H9 (cell line): ENCODE data around the gene NANOS2. TPM values are rescaled to one million over a fixed set of nuclear protein-coding genes. Genes with fewer than 3 reads are reported as not detected.
A peak's percentile ranks its signal among the peaks of the same experiment; 100 is the strongest.

Experiments used
- DNase-seq: peaks from one replicate; pipeline ENCODE4 v3.0.0-alpha.2; 2017
- H2AFZ ChIP-seq: one replicate; pipeline ENCODE4 v1.6.1; 2013; ENCODE audit warnings: mild to moderate bottlenecking, low read length, control low read depth, moderate library complexity
- H2AK5ac ChIP-seq: 2 replicates; pipeline ENCODE4 v1.6.1; 2013; ENCODE audit warnings: low read length, control low read depth, mixed read lengths; ENCODE audit not compliant: insufficient read length
- H2BK120ac ChIP-seq: one replicate; pipeline ENCODE4 v1.6.1; 2013; ENCODE audit warnings: low read depth, mild to moderate bottlenecking, low read length, control low read depth, inconsistent platforms; ENCODE audit not compliant: poor library complexity, severe bottlenecking
- H2BK12ac ChIP-seq: 2 replicates; pipeline ENCODE4 v1.6.1; 2013; ENCODE audit warnings: low read length, control low read depth, mixed read lengths, low read depth; ENCODE audit not compliant: insufficient read length
- H2BK15ac ChIP-seq: 2 replicates; pipeline ENCODE4 v1.6.1; 2013; ENCODE audit warnings: low read depth, low read length, control low read depth
- H2BK20ac ChIP-seq: one replicate; pipeline ENCODE4 v1.6.1; 2013; ENCODE audit warnings: low read depth, mild to moderate bottlenecking, low read length, control low read depth, inconsistent platforms; ENCODE audit not compliant: poor library complexity, severe bottlenecking
- H2BK5ac ChIP-seq: 2 replicates; pipeline ENCODE4 v1.6.1; 2013; ENCODE audit warnings: low read length, control low read depth, mixed read lengths; ENCODE audit not compliant: insufficient read length
- H3K14ac ChIP-seq: 2 replicates; pipeline ENCODE4 v1.6.1; 2013; ENCODE audit warnings: low read length, control low read depth; ENCODE audit not compliant: insufficient read depth
- H3K18ac ChIP-seq: 2 replicates; pipeline ENCODE4 v1.6.1; 2013; ENCODE audit warnings: low read depth, mild to moderate bottlenecking, mixed read lengths, low read length, control low read depth; ENCODE audit not compliant: insufficient read length
- H3K23ac ChIP-seq: 2 replicates; pipeline ENCODE4 v1.6.1; 2013; ENCODE audit warnings: low read length, control low read depth, mixed read lengths, low read depth; ENCODE audit not compliant: insufficient read length
- H3K23me2 ChIP-seq: 2 replicates; pipeline ENCODE4 v1.6.1; 2013; ENCODE audit warnings: low read depth, mild to moderate bottlenecking, mixed read lengths, low read length, control low read depth; ENCODE audit not compliant: insufficient read length, poor library complexity, severe bottlenecking
- H3K27ac ChIP-seq: 2 replicates; pipeline ENCODE4 v1.5.1; 2013; ENCODE audit warnings: low read length, control low read depth, mixed read lengths, low read depth; ENCODE audit not compliant: insufficient read length
- H3K27me3 ChIP-seq: 2 replicates; pipeline ENCODE4 v1.6.1; 2013; ENCODE audit warnings: low read length, control low read depth, inconsistent platforms; ENCODE audit not compliant: insufficient read depth
- H3K4ac ChIP-seq: 2 replicates; pipeline ENCODE4 v1.6.1; 2013; ENCODE audit warnings: low read depth, mild to moderate bottlenecking, control low read depth, inconsistent platforms, low read length, moderate library complexity
- H3K4me1 ChIP-seq: 2 replicates; pipeline ENCODE4 v1.6.1; 2013; ENCODE audit warnings: low read length, control low read depth, inconsistent platforms; ENCODE audit not compliant: insufficient read depth
- H3K4me2 ChIP-seq: 2 replicates; pipeline ENCODE4 v1.6.1; 2013; ENCODE audit warnings: low read length, control low read depth, mixed read lengths; ENCODE audit not compliant: insufficient read length, insufficient read depth
- H3K56ac ChIP-seq: 2 replicates; pipeline ENCODE4 v1.6.1; 2013; ENCODE audit warnings: low read depth, mild to moderate bottlenecking, mixed read lengths, low read length, control low read depth; ENCODE audit not compliant: insufficient read length
- H3K79me1 ChIP-seq: 2 replicates; pipeline ENCODE4 v1.6.1; 2013; ENCODE audit warnings: low read depth, mild to moderate bottlenecking, moderate library complexity, low read length, control low read depth, inconsistent platforms; ENCODE audit not compliant: insufficient read depth, poor library complexity, severe bottlenecking
- H3K79me2 ChIP-seq: 2 replicates; pipeline ENCODE4 v1.6.1; 2013; ENCODE audit warnings: low read length, control low read depth, inconsistent platforms; ENCODE audit not compliant: insufficient read depth
- H3K9ac ChIP-seq: 2 replicates; pipeline ENCODE4 v1.6.1; 2013; ENCODE audit warnings: low read length, control low read depth, mixed read lengths; ENCODE audit not compliant: insufficient read length; ENCODE audit errors: extremely low read depth
- H3K9me3 ChIP-seq: one replicate; pipeline ENCODE4 v1.6.1; 2013; ENCODE audit warnings: low read depth, low read length, inconsistent platforms; ENCODE audit not compliant: control insufficient read depth
- H3T11ph ChIP-seq: one replicate; pipeline ENCODE4 v1.6.1; 2013; ENCODE audit warnings: mild to moderate bottlenecking, low read length, control low read depth, inconsistent platforms
- H4K20me1 ChIP-seq: one replicate; pipeline ENCODE4 v1.6.1; 2013; ENCODE audit not compliant: control insufficient read depth, insufficient read length, insufficient read depth
- H4K5ac ChIP-seq: 2 replicates; pipeline ENCODE4 v1.6.1; 2013; ENCODE audit warnings: low read depth, mild to moderate bottlenecking, mixed read lengths, low read length, control low read depth; ENCODE audit not compliant: insufficient read length
- H4K8ac ChIP-seq: replicated peaks from 2 replicates; pipeline ENCODE4 v1.6.1; 2013; ENCODE audit warnings: low read length, control low read depth, mixed read lengths, low read depth; ENCODE audit not compliant: insufficient read length
- H4K91ac ChIP-seq: 2 replicates; pipeline ENCODE4 v1.6.1; 2013; ENCODE audit warnings: low read depth, mild to moderate bottlenecking, moderate library complexity, mixed read lengths, low read length, control low read depth; ENCODE audit not compliant: insufficient read length
- H3K27ac Mint-ChIP-seq, 3 experiments: 2 replicates in 2 of 3; 3 replicates in 1 of 3; pipeline ENCODE4 v1.8.0; 2020 to 2021; ENCODE audit warnings: mixed read lengths in 3 of 3, mild to moderate bottlenecking in 1 of 3, moderate library complexity in 1 of 3
- H3K27me3 Mint-ChIP-seq: 2 replicates; pipeline ENCODE4 v1.8.0; 2021; ENCODE audit warnings: low read depth, mild to moderate bottlenecking, moderate library complexity, mixed read lengths
- H3K36me3 Mint-ChIP-seq, 3 experiments: 2 replicates in 2 of 3; 3 replicates in 1 of 3; pipeline ENCODE4 v1.8.0; 2020 to 2021; ENCODE audit warnings: low read depth in 3 of 3, mixed read lengths in 3 of 3; ENCODE audit not compliant: insufficient read depth in 1 of 3
- H3K4me1 Mint-ChIP-seq, 2 experiments: 2 replicates each; pipeline ENCODE4 v1.8.0; 2020; ENCODE audit warnings: mixed read lengths in 2 of 2
- H3K4me3 Mint-ChIP-seq, 2 experiments: 2 replicates in 1 of 2; 3 replicates in 1 of 2; pipeline ENCODE4 v1.8.0; 2020 to 2021; ENCODE audit warnings: mild to moderate bottlenecking in 2 of 2, mixed read lengths in 2 of 2, moderate library complexity in 1 of 2
- H3K9me3 Mint-ChIP-seq, 2 experiments: 2 replicates in 1 of 2; 3 replicates in 1 of 2; pipeline ENCODE4 v1.8.0; 2020; ENCODE audit warnings: mild to moderate bottlenecking in 2 of 2, mixed read lengths in 2 of 2, moderate library complexity in 1 of 2
- WGBS: extraction: QIAGEN DNeasy Blood & Tissue Kit; methylation state at CpG from one replicate; pipeline ENCODE4 v1.1.7; 2013; ENCODE audit warnings: missing lambda C conversion rate, low lambda C conversion rate, mixed read lengths; ENCODE audit not compliant: insufficient read length; ENCODE audit errors: extremely low coverage; 5-methylcytosine and 5-hydroxymethylcytosine counted together
- total RNA-seq: library from RNA; stranded (reverse); gene quantifications from 2 replicates; pipeline ENCODE4 v1.2.1, GENCODE V29; 2021
- TF ChIP-seq, protein P1 (sequence below): fragments of 200-600 bp; sonication (generic); conservative IDR thresholded peaks from 3 replicates; pipeline ENCODE4 v1.8.0; 2021; ENCODE audit warnings: antibody characterized with exemption, mild to moderate bottlenecking

Gene NANOS2
- total RNA-seq, 1 experiment from 2014 or later = not detected

DNA sequence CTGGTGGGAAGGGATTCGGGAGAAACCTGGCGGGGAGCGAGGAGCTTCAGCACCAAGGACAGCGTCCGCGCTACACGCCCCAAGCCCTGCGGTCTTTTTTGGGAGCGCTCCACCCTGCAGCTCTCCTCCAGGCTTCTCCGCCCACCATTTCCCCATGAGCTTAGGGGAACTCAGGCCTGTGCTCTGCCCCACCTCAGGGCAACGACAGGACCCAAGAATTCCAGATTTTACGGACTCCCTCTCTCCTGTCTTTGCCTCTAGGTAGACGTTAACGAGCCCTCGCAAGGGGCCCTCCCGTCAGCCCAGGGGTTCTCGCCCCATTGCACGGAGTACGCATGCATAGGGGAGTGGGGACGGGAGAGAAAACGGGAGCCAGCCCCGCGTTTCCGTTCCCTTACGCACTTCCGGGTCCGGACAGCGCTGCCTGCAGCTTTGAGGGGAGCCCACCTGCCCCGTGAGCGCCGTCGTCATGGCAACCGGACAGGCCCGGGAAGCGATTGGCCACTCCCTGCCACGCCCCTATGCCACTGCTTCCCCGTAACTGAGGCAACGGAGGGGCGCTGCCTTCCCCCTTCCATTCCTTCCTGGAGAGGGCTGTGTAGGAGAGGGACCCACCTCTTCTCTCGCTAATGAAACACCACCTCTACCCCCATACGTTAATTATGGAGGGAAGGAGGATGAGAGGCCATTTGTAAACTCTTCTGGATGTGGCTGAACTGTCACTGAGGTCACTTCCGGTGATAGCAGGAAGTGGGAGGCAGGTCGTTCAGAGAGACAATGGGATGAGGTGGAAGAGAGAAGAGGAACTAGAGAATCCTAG lies 38.3 kb upstream of the NANOS2 start:
- Histone ChIP-seq H3K79me1 (no peaks in the 10 kb centered on the region), H2BK15ac (no peak overlapping the region), H2AK5ac (no peak overlapping the region), H3K23ac (no peak overlapping the region), H4K8ac (no peak overlapping the region), H3K4ac (no peak overlapping the region), H3K27ac (no peak overlapping the region), H4K20me1 (no peaks in the 10 kb centered on the region), H3K23me2 (peaks cover 7% of the 10 kb centered on the region), H2BK120ac (no peak overlapping the region), H3K79me2 (no peaks in the 10 kb centered on the region), H2BK12ac (no peak overlapping the region), H3K9ac (no peak overlapping the region), H3K18ac (no peak overlapping the region), H3K27me3 (no peaks in the 10 kb centered on the region), H3K56ac (no peak overlapping the region), H3K4me2 (peak overlapping the region; percentile 41), H4K91ac (no peak overlapping the region), H3T11ph (no peak overlapping the region), H3K14ac (no peak overlapping the region), H3K4me1 (no peaks in the 10 kb centered on the region), H2AFZ (no peak overlapping the region), H2BK5ac (no peak overlapping the region), H4K5ac (no peak overlapping the region), H2BK20ac (no peak overlapping the region), H3K9me3 (no peaks in the 10 kb centered on the region)
- Mint-ChIP-seq H3K4me3 (peak overlapping the region; percentile 71 to 86), H3K27me3 (peaks cover 43% of the 10 kb centered on the region), H3K9me3 (peaks cover 0 to 1% of the 10 kb centered on the region in 2 experiments; a peak in 1 of 5 replicates), H3K27ac (peak overlapping the region; percentile 48 to 96 (median 92); a peak in 5 of 7 replicates), H3K36me3 (peaks cover 0 to 4% (median 3%) of the 10 kb centered on the region in 3 experiments; a peak in 1 of 7 replicates), H3K4me1 (peaks cover 5 to 17% of the 10 kb centered on the region in 2 experiments)
- DNase-seq = peak; percentile 96
- WGBS = no CpG with 5 or more reads among the region's 43 CpGs
- TF ChIP-seq, protein P1, sequence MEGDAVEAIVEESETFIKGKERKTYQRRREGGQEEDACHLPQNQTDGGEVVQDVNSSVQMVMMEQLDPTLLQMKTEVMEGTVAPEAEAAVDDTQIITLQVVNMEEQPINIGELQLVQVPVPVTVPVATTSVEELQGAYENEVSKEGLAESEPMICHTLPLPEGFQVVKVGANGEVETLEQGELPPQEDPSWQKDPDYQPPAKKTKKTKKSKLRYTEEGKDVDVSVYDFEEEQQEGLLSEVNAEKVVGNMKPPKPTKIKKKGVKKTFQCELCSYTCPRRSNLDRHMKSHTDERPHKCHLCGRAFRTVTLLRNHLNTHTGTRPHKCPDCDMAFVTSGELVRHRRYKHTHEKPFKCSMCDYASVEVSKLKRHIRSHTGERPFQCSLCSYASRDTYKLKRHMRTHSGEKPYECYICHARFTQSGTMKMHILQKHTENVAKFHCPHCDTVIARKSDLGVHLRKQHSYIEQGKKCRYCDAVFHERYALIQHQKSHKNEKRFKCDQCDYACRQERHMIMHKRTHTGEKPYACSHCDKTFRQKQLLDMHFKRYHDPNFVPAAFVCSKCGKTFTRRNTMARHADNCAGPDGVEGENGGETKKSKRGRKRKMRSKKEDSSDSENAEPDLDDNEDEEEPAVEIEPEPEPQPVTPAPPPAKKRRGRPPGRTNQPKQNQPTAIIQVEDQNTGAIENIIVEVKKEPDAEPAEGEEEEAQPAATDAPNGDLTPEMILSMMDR = no peak
